ENCODE data around the gene WDR11.
A peak's percentile ranks its signal among the peaks of the same experiment; 100 is the strongest.

The WDR11 gene, protein sequence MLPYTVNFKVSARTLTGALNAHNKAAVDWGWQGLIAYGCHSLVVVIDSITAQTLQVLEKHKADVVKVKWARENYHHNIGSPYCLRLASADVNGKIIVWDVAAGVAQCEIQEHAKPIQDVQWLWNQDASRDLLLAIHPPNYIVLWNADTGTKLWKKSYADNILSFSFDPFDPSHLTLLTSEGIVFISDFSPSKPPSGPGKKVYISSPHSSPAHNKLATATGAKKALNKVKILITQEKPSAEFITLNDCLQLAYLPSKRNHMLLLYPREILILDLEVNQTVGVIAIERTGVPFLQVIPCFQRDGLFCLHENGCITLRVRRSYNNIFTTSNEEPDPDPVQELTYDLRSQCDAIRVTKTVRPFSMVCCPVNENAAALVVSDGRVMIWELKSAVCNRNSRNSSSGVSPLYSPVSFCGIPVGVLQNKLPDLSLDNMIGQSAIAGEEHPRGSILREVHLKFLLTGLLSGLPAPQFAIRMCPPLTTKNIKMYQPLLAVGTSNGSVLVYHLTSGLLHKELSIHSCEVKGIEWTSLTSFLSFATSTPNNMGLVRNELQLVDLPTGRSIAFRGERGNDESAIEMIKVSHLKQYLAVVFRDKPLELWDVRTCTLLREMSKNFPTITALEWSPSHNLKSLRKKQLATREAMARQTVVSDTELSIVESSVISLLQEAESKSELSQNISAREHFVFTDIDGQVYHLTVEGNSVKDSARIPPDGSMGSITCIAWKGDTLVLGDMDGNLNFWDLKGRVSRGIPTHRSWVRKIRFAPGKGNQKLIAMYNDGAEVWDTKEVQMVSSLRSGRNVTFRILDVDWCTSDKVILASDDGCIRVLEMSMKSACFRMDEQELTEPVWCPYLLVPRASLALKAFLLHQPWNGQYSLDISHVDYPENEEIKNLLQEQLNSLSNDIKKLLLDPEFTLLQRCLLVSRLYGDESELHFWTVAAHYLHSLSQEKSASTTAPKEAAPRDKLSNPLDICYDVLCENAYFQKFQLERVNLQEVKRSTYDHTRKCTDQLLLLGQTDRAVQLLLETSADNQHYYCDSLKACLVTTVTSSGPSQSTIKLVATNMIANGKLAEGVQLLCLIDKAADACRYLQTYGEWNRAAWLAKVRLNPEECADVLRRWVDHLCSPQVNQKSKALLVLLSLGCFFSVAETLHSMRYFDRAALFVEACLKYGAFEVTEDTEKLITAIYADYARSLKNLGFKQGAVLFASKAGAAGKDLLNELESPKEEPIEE

DNA sequence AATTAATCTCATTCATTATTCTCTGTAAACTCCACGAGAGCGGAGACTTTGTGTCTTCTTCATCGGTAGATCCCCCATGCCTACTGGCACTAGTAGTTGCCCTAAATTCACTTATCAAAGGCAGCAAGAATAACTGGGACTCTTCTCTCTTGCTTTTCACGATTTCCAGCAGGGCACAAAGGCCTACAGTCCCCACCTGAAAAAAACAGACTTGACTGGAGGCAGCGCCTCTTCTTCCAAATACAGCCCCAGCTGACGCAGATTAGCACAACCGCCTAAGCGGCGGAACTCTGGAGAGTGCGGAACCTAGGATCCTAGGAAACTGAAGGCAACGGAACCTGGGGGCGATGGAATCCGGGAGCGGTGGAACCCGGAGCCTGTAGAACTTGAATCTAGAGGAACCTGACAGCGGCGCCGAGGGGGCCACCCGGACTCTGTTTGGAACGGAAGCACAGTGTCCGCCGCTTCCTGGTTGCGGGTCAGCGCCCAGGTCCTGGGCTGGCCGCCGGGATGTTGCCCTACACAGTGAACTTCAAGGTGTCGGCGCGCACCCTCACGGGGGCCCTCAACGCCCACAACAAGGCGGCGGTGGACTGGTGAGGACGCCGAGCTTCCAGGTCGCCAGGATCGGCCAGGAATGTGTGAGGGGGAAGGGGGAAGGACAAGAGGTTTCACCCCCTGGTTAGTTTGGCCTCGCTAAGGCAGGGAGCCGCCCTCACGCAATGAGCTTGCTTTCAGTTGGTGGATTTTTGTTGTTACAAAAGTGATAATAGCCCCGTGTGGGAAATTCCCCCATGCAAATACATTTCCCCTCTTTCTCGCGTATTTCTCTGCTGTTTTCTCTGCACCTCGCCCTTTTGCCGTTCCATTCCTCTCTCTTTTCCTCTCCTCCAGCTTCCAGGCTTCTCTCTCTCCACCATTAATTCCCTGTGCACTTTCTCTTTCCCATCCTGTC, at the start of gene WDR11:
Gene WDR11 (plus strand): TSS at position 452 of the 955 bp plus-strand sequence. CDS start 59 bp downstream, at position 511.
- DNase-seq = peak; percentile 35 to 45

DNA sequence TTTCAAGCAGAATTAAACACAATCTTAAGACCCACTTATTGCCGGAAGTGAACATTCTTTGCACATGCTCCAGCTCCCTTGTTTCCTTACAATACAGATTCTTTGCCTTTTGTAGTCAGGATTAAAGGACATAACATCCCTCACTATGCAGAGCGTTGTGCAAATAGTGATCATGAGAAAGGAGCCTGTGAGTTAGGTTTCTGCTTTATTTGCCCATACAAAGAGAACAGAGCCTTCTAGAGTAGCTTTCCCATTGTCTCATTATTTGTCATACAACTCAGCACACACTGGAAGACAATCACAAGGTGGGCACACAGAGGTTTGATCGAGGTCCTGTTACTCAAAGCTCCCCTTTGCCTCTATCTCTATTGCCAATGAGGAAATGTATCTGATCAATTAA, 48.2 kb upstream of the WDR11 start:
- DNase-seq = no peak

DNA sequence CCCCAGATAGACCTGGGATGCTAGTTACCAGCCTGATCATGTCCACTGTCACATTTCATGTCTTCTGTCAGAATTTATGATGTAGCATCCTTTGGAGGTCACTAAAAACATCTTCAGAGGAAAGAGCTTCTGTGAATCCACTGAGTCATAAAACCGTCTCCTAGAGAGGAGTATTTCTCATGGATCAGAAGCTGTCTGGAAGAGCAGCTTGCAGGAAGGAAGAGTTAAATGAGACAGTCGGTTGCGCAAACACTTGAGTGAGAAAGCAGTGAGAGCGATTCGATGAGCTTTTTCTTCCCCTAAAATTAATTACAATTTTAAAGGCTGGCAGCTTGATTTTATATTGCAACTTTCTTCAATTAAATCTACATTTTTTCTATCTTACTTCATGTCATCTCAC, 47.2 kb upstream of the WDR11 start:
- DNase-seq = no peak

DNA sequence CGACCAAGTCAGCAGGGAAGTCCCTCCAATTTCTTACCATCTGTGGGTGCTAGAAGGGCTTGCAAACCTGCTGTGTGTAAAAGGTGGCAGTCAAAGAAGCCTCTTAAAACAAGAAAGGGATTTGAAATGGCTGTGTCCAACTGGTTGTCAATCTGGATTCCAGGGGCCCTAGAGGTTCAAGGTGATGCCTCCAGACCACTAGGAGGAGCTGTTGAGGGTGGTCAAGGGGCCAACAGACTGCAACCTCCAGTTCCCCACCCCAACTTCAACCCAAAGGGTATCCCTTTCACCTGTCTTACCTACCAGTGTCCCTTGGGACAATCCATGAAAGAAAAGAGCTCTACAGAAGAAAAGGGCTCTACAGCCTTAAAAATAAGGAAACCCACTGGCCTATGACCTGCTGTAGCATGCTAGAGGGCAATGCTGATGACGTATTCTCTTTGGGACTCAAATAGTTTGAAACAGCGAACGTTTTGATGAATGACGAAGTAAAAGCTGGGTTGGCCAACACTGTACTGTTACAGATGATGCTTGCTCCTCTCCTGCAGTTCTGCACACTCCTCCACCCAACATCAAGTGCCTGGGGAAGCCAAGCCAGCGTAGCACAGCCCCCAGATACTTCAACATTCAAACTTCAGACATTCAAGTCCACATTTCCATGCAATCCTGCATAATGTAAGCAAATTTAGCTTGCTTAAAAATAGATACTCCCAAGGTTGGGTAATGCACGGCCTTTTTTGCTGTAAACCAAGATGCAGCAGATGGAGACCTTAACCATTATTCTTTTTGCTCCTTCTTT, 45.9 kb upstream of the WDR11 start:
- no peak for DNase-seq

GRCh38 chr10:120806081-120806480, 45.1 kb upstream of the WDR11 start:
- DNase-seq = no peak

GRCh38 chr10:120810298-120810697, 40.9 kb upstream of the WDR11 start:
- DNase-seq = no peak

DNA sequence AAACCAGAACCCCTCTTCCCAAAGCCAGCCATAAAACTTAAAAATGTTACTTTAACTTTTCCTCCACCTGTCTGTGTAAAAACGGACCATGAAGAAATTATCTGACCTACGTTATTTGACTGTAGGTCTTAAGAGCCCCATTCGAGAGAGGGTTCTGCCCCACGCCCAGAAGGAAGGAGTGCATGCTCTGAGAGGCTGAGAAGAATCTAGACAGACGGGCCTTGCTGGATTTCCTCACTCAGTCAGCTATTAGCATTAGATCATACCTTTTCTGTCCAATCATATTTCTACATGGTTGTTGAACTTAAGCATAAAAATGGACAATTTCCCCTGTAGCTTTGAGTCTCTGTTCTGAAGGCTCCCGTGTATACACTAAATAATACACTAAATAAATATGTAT, 38.1 kb upstream of the WDR11 start:
- no peak for DNase-seq

DNA sequence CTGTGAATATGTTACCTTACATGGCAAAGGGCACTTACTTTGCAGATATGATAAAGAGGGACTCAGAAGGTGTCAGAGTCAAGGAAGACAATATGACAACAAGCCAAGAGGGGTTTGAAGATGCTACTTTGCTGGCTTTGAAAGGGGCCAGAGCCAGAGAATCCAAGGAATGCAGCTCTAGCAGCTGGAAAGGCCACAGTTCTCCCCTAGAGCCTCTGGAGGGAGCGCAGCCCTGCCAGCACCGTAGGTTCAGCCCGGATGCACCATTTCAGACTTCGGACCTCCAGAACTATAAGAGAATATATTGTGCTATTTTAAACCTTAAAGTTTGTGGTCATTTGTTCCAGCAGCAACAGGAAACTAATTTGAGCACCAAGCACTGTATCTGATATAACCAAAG, 32.9 kb upstream of the WDR11 start:
- no peak for DNase-seq

- DNase-seq = peak; percentile 41 to 65
Measured at GRCh38 chr10:120819366-120819765, 31.8 kb upstream of the WDR11 start.

GRCh38 chr10:120823266-120823665, 27.9 kb upstream of the WDR11 start:
- DNase-seq = no peak

DNA sequence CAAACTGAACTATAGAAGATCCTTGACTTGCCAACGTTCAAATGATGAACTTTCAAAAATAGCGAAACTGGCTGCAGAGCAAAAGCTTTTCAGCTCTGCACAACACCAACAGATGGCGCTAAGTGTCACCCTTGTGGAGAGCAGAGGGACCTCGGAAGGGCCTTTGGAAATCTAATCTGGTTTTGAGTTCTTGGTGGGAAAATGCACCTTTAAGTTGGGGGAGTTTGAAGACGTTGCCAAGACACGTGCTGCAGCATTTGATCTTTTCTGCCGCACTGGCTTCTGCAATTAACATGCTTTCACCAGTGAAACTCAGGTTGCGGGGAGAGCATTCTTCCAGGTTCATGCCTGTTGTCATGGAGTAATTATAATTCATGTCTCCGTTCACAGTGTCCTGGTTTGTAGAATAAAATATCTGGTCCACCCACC, 26.3 kb upstream of the WDR11 start:
- DNase-seq = no peak

DNA sequence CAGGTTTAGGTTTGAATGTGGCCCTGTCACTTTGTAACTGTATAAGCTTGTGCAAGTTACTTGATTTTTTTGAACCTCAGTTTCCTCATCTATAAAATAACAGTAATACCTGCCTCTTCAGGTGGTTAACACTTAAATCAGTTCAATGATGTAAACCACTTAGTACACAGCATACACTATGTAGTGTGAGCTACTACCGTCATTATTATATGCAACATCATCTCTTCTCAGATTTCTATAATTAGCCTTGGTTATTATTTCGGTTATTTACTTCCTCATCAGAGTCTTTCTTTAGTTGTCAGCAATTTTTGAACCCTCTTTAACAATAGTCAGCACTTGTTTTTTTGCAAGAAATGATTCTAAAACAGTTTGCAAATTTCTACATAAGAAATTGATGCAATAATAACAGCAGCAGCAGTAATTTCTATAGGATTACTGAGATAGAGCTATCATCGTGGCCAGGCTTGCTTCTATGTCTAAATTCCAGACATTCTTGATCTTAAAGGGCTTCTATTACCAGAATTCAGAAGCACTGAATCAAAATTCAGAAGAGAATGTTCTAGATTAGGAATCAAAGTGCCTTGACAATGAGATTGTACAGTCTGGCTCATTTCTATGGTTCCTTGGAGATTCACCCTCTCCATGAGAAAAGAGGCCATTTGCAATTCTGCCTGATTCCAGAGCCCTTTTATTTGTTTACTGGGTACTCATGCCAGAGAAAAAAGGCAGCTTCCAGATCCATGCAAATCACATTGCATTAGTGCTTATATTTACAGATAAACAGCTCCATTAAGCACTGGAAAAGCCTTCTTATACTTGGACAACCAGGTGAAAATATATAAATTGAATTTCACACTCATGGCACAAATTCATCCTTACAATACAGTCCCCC, 25.0 kb upstream of the WDR11 start:
- DNase-seq = no peak

- DNase-seq = no peak
Measured at GRCh38 chr10:120827251-120827875, 23.8 kb upstream of the WDR11 start.

DNA sequence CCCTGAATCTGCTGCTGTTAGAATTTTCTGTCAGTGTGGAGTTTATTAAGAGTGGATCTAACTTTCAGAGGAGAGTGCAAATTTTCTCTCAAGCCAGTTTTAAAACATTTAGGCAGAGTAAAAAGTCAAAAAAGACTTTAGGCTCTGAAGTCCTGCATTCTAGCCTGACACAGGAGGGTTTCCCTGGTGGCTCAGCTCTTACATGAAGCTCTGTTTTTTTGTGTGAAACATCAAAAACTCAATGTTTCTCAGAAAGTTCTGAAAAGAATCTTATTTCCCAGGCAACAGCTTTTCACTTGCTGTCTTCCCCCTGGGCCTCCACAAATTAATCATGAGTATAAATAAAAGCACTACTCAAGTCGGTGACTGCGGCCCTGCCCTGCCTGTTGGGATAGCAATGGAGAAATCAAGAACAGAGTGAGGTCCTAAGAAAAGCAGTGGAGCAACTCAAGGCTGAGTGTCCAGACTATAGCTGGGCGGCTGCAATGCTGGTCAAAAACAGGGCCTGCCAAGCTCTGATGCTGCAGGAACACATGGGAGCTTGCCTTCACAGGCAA, 22.3 kb upstream of the WDR11 start:
- no peak for DNase-seq

GRCh38 chr10:120832106-120832505, 19.1 kb upstream of the WDR11 start:
- no peak for DNase-seq

GRCh38 chr10:120833222-120833928, 17.8 kb upstream of the WDR11 start:
- DNase-seq = no peak

DNA sequence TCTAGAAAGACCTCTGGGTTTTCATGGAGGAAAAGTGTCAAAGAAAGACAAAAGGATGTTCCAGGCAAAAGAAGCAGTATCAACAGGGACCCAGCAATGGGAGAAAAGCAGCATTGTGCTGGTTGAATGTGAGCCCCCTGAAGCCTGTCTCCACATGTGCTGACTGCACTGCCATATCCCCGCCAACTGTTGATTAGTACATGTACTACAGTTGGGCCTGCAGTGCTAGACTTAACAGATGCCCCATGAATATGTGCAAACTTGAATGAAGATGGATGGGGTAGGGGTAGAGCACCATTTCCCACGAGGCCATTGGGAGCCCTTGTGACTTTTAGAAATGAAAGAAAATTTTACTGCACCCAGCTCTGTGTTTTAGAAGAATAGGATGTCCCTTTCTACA, 15.6 kb upstream of the WDR11 start:
- DNase-seq = no peak

DNA sequence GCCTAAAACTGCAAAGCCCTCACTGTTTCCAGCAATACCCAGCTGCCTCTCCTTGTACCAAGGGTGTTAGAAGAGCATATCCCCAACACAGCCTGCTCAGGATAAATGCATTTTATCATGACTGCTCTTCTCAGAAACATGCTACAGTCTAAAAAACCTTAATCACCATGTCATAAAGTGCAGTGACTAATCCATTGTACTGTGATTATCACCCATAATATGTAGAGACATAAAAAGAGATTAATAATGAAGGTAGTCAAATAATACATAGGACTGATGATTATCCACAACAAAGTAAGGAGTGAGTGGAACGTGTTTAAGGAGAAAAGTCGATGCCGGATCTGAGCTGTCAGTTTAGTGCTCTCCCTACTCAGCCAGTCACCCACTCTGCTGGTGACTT, 12.2 kb upstream of the WDR11 start:
- no peak for DNase-seq

All from NCI-H187 (cell line).